Activated CD8-positive, alpha-beta T cell treated with anti-CD3 and anti-CD28 coated beads, Interleukin-2, amount 10 ng/mL, durations not matched to agents 7 days and 5 days (primary cell): ENCODE results near the gene MYO5B. TPM values are rescaled to one million over a fixed set of nuclear protein-coding genes. Genes with fewer than 3 reads are reported as not detected.
A peak's percentile ranks its signal among the peaks of the same experiment; 100 is the strongest.

ENCODE experiments used
- ATAC-seq: fragments of 150-1000 bp; cut with Tn5 transposase; one replicate; pipeline ENCODE4 v1.10.0; 2021; ENCODE audit warnings: moderate library complexity
- CTCF ChIA-PET: fragments of 350-600 bp; sonication (Branson Sonifier 250); formaldehyde crosslinking; loops from one replicate; lab custom pipeline; 2021; ENCODE audit warnings: antibody characterized with exemption; lab: Charles Lee
- POLR2A ChIA-PET: fragments of 350-600 bp; sonication (Branson Sonifier 250); formaldehyde crosslinking; loops from one replicate; lab custom pipeline; 2021; ENCODE audit warnings: antibody characterized with exemption; lab: Charles Lee
- DNase-seq: peaks from one replicate; pipeline ENCODE4 v3.0.0-alpha.2; 2020
- H3K27ac Mint-ChIP-seq: one replicate; pipeline ENCODE4 v1.8.0; 2021; ENCODE audit warnings: mild to moderate bottlenecking, mixed read lengths
- H3K27me3 Mint-ChIP-seq: one replicate; pipeline ENCODE4 v1.8.0; 2021; ENCODE audit warnings: low read depth, mixed read lengths
- H3K36me3 Mint-ChIP-seq: one replicate; pipeline ENCODE4 v1.8.0; 2021; ENCODE audit warnings: low read depth, mixed read lengths
- H3K4me1 Mint-ChIP-seq: one replicate; pipeline ENCODE4 v1.8.0; 2021; ENCODE audit warnings: low read depth, mixed read lengths
- H3K4me3 Mint-ChIP-seq: one replicate; pipeline ENCODE4 v1.8.0; 2021; ENCODE audit warnings: mild to moderate bottlenecking, mixed read lengths
- H3K9me3 Mint-ChIP-seq: one replicate; pipeline ENCODE4 v1.8.0; 2022; ENCODE audit warnings: mixed read lengths; ENCODE audit not compliant: insufficient read depth
- total RNA-seq, 2 experiments: library from RNA; stranded (reverse); gene quantifications; one replicate each; pipeline ENCODE4 v1.2.3, GENCODE V29; 2021

Gene MYO5B
- total RNA-seq, 2 experiments from 2014 or later: not detected

DNA sequence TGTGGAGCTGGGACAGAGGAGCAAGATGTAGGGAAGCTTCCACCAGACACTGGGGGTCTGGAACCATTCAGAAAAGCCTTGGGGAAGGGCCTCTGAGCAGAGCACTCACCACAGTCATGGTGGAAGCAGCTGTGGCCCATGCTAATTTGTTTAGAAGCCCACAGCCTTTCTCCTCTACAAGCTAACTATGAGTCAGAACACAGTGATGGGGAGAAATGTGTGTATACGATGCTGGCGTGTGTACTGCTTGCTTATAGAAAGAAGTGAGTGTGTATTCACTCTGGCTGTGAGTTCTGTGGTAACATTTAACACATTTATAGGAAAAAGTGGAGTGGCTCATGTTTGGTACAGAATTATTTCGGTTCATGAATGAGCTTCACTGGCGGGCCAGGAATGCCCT is 224.6 kb downstream of the MYO5B start:
- POLR2A ChIA-PET: no interaction called here
- H3K27me3 Mint-ChIP-seq: peaks cover 8% of the 10 kb centered on the region
- H3K4me3 Mint-ChIP-seq: no peak overlapping the region
- peaks cover 3% of the 10 kb centered on the region for H3K4me1 Mint-ChIP-seq
- H3K36me3 Mint-ChIP-seq: no peaks in the 10 kb centered on the region
- CTCF ChIA-PET: interaction anchor here (1.0 kb wide), 1 partner anchor 387 kb away, joined by 4 read pairs; no protein-coding TSS in a partner anchor
- H3K27ac Mint-ChIP-seq: no peak overlapping the region
- DNase-seq (no peak), ATAC-seq (no peak)
- H3K9me3 Mint-ChIP-seq: no peaks in the 10 kb centered on the region

DNA sequence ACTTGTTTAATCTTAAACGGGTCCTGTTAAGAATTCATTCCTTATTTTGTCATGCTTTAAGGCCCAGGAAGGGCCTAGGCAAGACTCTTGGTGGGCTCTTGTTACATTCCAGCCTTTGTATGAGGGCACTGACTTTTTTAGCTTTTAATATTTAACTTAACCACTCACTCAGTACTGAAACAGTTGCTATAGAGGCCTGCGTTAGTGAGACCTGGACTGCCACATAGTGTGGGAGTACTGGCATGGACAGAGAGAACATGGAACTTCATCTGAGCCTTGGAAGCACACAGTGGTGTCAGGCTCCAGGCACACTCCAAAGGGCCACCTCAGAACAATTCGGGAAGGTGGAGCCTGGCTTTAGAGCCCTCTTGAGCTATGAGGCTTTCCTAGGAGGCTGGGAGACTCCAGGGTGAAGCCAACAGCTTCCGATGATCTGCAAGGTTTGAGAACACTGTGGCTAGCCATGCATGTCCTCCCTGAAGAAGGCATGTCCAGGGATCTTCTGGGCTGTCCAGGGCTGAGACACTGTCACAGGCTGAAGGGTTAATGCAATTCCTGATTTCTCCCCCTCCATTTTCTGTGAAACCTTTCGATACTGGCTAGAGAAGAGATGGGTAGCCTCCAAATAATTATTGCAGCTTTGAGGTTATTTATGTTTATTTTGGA is 226.2 kb downstream of the MYO5B start:
- Mint-ChIP-seq H3K36me3 (no peaks in the 10 kb centered on the region), H3K27me3 (peaks cover 14% of the 10 kb centered on the region), H3K4me3 (no peak overlapping the region), H3K27ac (no peak overlapping the region), H3K9me3 (no peaks in the 10 kb centered on the region), H3K4me1 (peaks cover 3% of the 10 kb centered on the region)
- CTCF ChIA-PET: no interaction called here
- DNase-seq (no peak), ATAC-seq (no peak)
- POLR2A ChIA-PET: no interaction called here

DNA sequence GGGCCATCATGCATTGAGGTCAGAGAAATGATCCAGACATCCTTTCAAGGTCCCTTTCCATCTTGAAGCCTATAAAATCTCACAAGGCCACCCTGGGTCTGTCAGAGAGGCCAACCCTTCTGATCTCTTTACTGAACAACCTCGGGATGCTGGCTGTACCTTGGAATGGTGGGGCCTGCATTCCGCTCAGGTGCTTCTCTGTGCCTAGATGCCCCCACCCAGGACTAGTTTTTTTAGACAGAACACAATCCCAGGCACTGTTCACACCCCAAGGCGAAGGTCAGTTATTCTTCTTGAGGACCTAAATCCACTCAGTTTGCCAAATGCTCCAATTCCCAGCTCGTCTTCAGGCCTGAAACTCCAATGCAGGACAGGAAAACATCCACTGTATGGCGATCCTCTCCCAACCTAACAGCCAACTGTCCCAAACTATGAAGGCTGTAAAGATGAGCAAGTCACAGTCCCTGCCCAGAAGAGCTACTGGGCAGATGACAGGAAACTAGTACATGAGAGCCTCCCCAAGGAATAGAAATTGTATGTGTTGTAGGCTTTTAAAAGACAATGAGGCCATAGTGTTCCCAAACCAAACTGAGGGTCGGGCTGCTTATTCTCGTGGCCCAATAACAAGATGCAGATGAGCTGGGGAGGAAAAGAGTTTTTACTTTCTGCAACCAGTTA is 227.2 kb downstream of the MYO5B start:
- Mint-ChIP-seq H3K27ac (no peak overlapping the region), H3K4me3 (no peak overlapping the region), H3K27me3 (peaks cover 13% of the 10 kb centered on the region), H3K4me1 (peaks cover 3% of the 10 kb centered on the region), H3K36me3 (no peaks in the 10 kb centered on the region), H3K9me3 (no peaks in the 10 kb centered on the region)
- ATAC-seq (no peak), DNase-seq (no peak)
- CTCF ChIA-PET: interaction anchor here (1.1 kb wide), 1 partner anchor 389 kb away, joined by 3 read pairs; no protein-coding TSS in a partner anchor
- POLR2A ChIA-PET: no interaction called here

DNA sequence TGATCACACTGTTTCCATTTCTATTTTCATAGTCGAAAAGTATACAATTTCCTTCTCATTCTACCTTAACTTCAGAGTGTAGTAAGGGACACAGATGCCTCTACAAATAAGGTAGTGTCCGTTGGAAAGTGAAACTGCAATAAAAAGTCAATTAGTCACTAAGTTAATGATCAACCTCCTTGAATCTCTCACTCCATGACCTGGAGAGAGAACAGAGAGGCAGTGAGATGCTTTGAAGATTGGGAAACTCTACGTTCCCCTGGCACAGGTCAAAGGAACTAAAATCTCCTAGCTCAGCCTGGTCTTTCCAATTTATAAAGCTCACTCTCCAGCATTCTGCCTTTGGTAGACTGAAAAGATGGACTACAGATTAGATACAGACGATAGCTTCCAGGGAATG is 227.8 kb downstream of the MYO5B start:
- POLR2A ChIA-PET: no interaction called here
- peaks cover 13% of the 10 kb centered on the region for H3K27me3 Mint-ChIP-seq
- H3K4me1 Mint-ChIP-seq: peaks cover 5% of the 10 kb centered on the region
- ATAC-seq: no peak
- CTCF ChIA-PET: interaction anchor here (1.1 kb wide), 1 partner anchor 390 kb away, joined by 3 read pairs; no protein-coding TSS in a partner anchor
- no peak overlapping the region for H3K27ac Mint-ChIP-seq
- no peak overlapping the region for H3K4me3 Mint-ChIP-seq
- no peak for DNase-seq
- H3K36me3 Mint-ChIP-seq: no peaks in the 10 kb centered on the region
- no peaks in the 10 kb centered on the region for H3K9me3 Mint-ChIP-seq

DNA sequence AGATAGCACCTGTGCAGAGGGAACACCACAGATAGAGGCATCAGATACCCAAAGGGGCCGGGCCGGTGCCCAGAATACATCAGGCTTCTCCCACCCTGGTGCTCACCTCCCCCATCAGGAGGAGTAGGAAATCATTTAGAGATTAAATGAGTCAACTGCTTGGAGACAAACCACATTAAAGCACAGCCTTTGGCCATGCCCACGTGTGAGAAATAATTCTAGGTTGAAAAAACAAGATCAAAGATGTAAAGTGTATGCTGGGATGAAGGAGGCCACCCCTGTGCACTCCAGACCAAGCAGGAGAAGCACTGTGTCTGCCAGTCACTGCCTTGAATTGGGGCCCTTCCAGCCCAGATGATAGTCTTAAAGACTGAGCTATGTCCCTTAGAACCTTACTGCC is 228.9 kb downstream of the MYO5B start:
- H3K4me3 Mint-ChIP-seq: no peak overlapping the region
- ChIA-PET POLR2A (no interaction called here), CTCF (no interaction called here)
- peaks cover 13% of the 10 kb centered on the region for H3K27me3 Mint-ChIP-seq
- ATAC-seq: no peak
- no peaks in the 10 kb centered on the region for H3K9me3 Mint-ChIP-seq
- no peak overlapping the region for H3K27ac Mint-ChIP-seq
- no peak for DNase-seq
- H3K4me1 Mint-ChIP-seq: peaks cover 16% of the 10 kb centered on the region
- no peaks in the 10 kb centered on the region for H3K36me3 Mint-ChIP-seq

DNA sequence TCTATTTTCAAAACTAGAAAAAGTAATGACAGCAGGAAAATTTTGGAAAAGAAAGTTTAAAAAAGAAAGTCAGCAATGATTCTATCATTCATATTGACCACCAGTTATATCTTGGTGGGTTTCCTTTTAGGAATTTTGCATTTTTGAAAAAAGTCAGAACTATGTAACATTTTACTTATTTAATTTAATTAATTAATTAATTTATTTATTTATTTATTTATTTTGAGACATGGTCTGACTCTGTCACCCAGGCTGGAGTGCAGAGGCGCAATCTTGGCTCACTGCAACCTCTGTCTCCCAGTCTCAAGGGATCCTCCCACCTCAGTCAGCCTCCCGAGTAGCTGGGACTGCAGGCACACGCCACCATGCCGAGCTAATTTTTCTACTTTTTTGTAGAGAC is 231.7 kb downstream of the MYO5B start:
- Mint-ChIP-seq H3K4me1 (peaks cover 44% of the 10 kb centered on the region), H3K4me3 (no peak overlapping the region), H3K27me3 (peaks cover 18% of the 10 kb centered on the region), H3K9me3 (no peaks in the 10 kb centered on the region), H3K27ac (no peak overlapping the region), H3K36me3 (no peaks in the 10 kb centered on the region)
- DNase-seq (no peak), ATAC-seq (no peak)
- ChIA-PET POLR2A (no interaction called here), CTCF (no interaction called here)

DNA sequence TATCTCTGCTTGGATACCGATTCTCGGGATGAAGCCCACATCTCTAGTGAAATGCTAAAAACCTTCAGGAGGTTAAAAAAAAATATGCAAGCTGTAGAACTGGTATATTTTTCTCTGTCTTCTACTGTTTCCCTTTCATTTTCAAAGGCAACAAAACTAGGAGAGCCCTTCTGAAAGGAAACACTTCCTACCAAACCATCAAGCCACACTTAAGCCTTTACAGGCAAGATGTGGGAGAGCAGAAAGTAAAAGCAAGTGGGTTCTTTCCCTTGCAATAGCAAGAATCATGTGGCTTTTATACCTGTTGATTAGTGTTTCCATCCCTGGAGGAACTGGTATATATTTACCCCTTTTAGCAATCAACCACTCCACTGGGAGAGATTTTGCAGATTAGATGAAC is 233.7 kb downstream of the MYO5B start:
- Mint-ChIP-seq H3K27ac (peak overlapping the region; percentile 36), H3K9me3 (no peaks in the 10 kb centered on the region), H3K36me3 (no peaks in the 10 kb centered on the region), H3K4me3 (no peak overlapping the region), H3K4me1 (peaks cover 47% of the 10 kb centered on the region), H3K27me3 (peaks cover 23% of the 10 kb centered on the region)
- ChIA-PET POLR2A (no interaction called here), CTCF (no interaction called here)
- ATAC-seq: peak; percentile 40
- no peak for DNase-seq

DNA sequence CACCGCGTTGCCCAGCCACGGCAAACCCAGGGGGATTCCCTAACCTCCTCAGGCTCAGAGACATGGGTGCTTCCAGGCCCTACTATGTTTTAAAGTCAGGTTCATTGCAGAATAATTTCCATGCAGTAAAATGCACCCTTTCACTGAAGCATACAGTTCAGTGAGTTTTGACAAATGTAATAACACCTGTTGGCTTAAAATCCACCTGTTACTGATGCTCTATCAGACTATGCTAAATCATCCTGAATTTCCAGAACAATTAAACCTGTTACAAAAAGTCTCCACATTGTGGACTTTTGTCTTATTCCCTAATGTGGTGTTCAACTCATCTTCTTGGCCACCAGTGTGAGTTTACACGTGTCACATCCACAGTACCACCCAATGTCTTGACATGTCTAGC is 234.6 kb downstream of the MYO5B start:
- Mint-ChIP-seq H3K4me3 (no peak overlapping the region), H3K4me1 (peaks cover 47% of the 10 kb centered on the region), H3K36me3 (no peaks in the 10 kb centered on the region), H3K9me3 (no peaks in the 10 kb centered on the region), H3K27me3 (peaks cover 23% of the 10 kb centered on the region), H3K27ac (peak overlapping the region; percentile 36)
- CTCF ChIA-PET: interaction anchor here (2.0 kb wide), 1 partner anchor 10 kb away, joined by 7 read pairs; no protein-coding TSS in a partner anchor
- POLR2A ChIA-PET: no interaction called here
- DNase-seq: no peak
- ATAC-seq: no peak

DNA sequence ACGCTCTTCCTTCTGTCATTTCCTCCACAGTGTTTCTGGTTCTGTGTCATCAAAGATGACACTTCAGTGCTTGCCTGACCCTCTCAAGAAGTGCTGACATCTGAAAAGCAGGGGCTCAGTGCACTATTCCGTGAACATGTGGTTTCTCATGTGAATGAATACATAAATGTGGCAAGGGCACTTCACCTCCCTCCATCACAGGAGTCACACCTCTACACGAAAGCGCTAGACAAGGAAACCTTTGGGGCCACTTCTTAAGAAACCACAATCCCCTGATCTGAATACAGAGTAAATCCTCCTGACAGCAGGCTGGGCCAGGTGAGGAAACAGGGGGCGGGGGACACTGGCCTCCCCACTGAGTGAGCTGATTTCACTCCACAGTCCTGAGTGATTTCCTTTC is 235.8 kb downstream of the MYO5B start:
- DNase-seq: peak; percentile 61
- peaks cover 23% of the 10 kb centered on the region for H3K27me3 Mint-ChIP-seq
- peak overlapping the region; percentile 29 for H3K27ac Mint-ChIP-seq
- no peak overlapping the region for H3K4me3 Mint-ChIP-seq
- POLR2A ChIA-PET: no interaction called here
- CTCF ChIA-PET: interaction anchor here (2.0 kb wide), 1 partner anchor 9 kb away, joined by 7 read pairs; no protein-coding TSS in a partner anchor
- no peaks in the 10 kb centered on the region for H3K9me3 Mint-ChIP-seq
- H3K4me1 Mint-ChIP-seq: peaks cover 47% of the 10 kb centered on the region
- peak; percentile 61 for ATAC-seq
- no peaks in the 10 kb centered on the region for H3K36me3 Mint-ChIP-seq

DNA sequence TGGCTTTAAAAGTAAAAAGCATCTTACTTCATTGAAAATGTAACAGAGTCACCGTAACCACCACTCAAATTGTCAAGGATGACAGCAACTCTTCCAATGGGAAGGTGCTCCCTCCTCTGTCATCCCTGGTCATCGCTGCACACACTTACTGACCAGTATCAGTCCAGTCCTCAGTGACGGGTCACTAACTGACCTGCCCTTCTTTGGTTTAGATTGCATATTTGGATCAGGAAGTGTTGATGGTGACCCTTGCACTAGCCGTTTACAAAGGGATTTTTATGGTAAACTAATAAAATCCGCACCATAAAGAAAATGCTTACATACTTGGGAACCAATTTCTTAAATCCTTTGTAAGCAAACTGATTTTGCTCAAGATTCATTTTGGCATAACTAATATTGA is 239.7 kb downstream of the MYO5B start:
- Mint-ChIP-seq H3K4me3 (no peak overlapping the region), H3K4me1 (peaks cover 50% of the 10 kb centered on the region), H3K27ac (no peak overlapping the region), H3K36me3 (no peaks in the 10 kb centered on the region), H3K27me3 (peaks cover 39% of the 10 kb centered on the region), H3K9me3 (no peaks in the 10 kb centered on the region)
- ChIA-PET POLR2A (no interaction called here), CTCF (no interaction called here)
- no peak for ATAC-seq
- DNase-seq: no peak

DNA sequence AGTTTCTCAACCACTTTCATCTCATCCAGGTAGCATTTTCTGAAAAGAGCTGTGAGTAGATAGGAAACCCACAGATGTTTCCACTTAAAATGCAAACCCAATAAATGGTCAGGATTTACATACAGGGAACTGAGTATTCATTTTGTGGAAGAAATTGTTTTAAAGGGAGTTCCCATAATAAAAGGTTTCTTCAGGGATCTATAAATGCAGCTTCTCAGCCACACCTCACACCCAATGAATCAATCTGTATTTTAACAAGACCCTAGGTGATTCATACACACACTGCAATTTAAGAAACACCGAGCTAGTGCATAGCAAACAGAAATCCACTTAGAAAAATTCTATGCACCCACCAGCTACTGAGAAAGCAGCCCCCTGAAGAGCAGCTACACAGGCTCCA is 241.6 kb downstream of the MYO5B start:
- CTCF ChIA-PET: interaction anchor here (1.4 kb wide), 1 partner anchor 404 kb away, joined by 3 read pairs; no protein-coding TSS in a partner anchor
- H3K27ac Mint-ChIP-seq: no peak overlapping the region

DNA sequence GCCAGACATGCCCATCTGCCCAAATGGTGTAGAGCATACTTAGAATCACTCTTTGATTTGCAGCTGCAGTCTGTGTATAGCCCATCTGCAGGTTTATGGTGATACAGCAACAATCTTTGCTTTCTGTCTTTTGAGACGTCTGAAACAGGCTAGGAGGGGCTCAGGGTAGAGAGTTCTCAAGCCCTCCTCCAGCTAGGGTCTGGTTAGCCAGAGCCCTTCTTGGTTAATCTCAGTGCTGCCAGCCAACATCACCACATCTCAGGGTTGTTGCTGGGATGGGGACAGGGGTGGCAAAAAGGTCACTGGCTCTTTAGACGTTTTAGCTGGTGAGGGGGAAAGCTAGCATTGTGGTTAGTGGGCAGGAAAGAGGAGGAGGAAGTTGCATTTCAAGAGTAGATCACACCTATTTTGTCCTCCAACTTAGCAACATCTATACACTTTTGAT is 245.0 kb downstream of the MYO5B start:
- Mint-ChIP-seq H3K36me3 (no peaks in the 10 kb centered on the region), H3K4me3 (peak overlapping the region; percentile 4), H3K27me3 (peaks cover 23% of the 10 kb centered on the region), H3K4me1 (peaks cover 35% of the 10 kb centered on the region), H3K9me3 (no peaks in the 10 kb centered on the region), H3K27ac (peak overlapping the region; percentile 69)
- ChIA-PET POLR2A (interaction anchor here (0.6 to 0.7 kb wide), 2 partner anchors 331 to 1313 kb away, joined by 3 to 4 read pairs; partner anchors contain the start of gene MBD1), CTCF (interaction anchor here (0.9 to 1.7 kb wide), 2 partner anchors 10 to 407 kb away, joined by 3 to 7 read pairs; no protein-coding TSS in a partner anchor)
- ATAC-seq: peak; percentile 80
- peak; percentile 65 for DNase-seq

More for the DNA sequence above, 241.6 kb downstream of the MYO5B start:
- peaks cover 34% of the 10 kb centered on the region for H3K27me3 Mint-ChIP-seq
- no peaks in the 10 kb centered on the region for H3K9me3 Mint-ChIP-seq
- no peak for DNase-seq
- no peak for ATAC-seq
- no peaks in the 10 kb centered on the region for H3K36me3 Mint-ChIP-seq
- POLR2A ChIA-PET: no interaction called here
- peaks cover 40% of the 10 kb centered on the region for H3K4me1 Mint-ChIP-seq
- H3K4me3 Mint-ChIP-seq: no peak overlapping the region
